GM19351 (cell line): ENCODE data around the gene CIDEC.
A peak's percentile ranks its signal among the peaks of the same experiment; 100 is the strongest.
"Not testable (repeated sequence)": the region's sequence is repeated elsewhere in the genome, so short reads cannot be mapped to it uniquely, and the experiment has no call there.

Experiments used
- ATAC-seq: cut with Tn5 transposase; IDR thresholded peaks from one replicate; pipeline ENCODE4 v1.9.1; 2021; ENCODE audit warnings: mild to moderate bottlenecking, moderate library complexity; ENCODE audit not compliant: unreplicated experiment

CIDEC gene

DNA sequence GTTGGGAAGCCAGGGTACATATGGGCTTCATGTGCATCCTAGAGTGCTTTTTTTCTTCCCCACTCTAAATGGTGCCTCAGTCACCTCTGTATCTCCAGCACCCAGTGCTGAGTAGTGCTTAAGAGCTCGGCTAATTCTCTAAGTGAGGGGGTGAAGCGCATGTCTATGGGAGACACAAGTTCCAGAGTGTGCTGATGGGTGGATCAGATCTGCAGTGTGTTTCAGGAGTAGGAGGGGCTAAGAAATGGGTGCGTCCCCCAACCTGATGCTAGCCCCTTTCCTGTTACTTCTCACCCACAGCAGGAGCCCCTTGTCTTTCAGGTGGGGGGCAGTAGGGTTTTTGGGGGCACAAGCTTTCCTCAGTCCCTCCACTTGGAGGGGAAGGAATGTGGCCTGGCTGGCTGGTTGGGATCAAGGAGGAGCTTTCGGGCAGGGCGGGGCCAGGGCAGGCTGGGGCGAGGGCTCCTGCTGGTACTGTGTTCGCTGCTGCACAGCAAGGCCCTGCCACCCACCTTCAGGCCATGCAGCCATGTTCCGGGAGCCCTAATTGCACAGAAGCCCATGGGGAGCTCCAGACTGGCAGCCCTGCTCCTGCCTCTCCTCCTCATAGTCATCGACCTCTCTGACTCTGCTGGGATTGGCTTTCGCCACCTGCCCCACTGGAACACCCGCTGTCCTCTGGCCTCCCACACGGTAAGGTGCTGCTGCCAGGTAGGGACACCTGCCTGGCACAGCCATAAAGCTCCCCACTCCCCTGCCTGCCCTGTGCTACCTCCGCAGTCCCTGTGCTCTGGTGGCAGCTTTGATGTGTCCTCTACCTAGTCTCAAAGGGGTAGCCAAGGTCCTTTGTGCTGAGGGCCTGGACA is 22.6 kb upstream of the CIDEC start, which contains the start of gene IL17RE:
IL17RE (plus strand) TSS at position 477 of the 866 bp plus-strand sequence; CDS start at position 562, 85 bp downstream.
- no peak for ATAC-seq

DNA sequence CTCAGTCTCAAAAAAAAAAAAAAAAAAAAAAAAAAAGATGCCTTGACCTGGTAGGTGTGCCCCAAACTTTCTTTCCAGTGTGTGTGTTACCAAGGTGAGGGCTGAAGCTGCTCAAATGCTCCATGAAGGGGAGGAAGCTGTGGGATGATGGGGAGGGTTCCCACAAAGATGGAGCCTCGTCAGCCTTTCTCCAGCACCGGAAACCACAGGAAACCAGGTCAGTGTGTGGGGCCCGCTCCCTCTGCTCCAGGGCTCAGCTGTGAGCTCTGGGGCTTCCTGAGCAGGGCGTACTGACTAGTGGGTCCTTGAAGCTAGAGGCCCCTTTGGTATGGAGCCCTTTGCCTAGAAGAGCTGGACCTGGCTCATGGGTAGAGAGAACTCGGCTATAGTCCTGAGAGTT is 21.9 kb upstream of the CIDEC start:
- ATAC-seq: no peak

DNA sequence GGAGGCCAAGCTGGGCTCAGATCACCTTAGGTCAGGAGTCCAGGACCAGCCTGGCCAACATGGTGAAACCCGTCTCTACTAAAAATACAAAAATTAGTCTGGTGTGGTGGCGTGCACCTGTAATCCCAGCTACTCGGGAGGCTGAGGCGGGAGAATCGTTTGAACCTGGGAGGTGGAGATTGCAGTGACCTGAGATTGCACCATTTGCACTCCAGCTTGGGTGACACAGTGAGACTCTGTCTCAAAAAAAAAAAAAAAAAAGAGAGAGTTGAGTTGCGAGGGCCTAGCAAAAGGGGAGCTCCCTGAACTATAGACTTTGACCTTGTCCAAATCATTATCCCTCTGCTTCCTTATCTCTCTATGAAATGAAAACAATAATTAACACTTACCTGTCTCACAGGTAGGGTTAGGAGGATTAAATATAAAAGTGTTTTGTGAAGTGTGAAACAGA is 20.9 kb upstream of the CIDEC start:
- ATAC-seq: not testable (repeated sequence)

DNA sequence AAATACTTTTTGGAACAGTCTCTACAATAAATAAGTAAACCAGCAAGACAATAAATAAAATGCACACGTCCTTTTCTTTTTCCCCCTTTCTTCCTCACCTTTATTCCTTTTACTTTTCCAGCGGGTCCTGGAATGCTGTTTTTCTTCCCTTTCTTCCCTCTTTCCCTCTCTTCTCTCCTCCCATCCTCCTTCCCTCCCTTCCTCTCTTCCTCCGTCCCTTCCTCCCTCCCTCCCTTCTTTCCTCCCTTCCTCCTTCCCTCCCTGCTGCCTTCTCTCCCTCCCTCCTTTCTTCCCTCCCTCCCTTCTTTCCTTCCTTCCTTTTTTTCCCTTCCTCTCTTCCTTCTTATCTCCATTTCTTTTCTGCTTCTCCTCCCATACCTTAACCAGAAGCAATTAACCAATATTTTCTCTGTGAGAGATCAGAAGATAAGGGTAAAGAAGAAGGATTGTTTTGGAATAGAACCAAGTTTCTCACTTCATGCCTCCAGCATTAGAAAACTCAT is 19.3 kb upstream of the CIDEC start:
- no peak for ATAC-seq

DNA sequence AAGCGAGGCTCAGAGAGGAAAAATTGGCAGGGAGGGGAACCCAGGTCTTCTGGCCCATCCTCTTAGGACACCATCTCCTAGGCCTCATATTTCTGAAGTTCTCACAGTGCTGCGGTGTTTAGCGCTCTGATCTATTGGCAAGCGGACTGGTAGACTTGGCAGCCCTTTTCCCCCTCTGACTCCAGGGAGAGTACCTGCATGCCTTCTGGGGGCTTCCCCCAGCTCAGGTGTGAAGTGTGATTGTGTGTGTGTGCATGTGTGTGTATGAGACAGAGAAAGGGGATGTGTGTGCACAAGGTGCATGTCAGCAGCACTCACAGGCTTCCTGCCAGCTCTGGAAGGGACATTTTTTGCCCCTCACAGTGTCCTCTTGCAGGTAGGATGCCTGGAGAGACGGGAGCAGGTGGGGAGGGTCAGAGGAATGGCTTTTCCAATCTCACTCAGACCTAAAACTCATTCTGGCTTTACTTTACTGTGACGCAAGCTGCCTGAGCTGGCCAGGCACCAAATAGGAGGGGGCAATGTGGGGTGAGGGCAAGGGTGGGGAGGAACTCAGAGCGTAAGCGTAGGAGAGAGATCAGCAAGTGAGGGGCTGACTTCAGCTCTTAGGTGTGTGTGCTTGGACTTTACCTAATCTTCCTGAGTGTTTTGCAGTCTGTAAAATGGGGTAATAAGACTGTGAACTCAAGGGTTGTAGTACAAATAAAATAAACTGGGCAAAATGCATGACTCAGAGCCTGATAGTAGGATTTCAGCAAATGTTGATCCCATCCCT is 18.6 kb upstream of the CIDEC start:
- no peak for ATAC-seq

DNA sequence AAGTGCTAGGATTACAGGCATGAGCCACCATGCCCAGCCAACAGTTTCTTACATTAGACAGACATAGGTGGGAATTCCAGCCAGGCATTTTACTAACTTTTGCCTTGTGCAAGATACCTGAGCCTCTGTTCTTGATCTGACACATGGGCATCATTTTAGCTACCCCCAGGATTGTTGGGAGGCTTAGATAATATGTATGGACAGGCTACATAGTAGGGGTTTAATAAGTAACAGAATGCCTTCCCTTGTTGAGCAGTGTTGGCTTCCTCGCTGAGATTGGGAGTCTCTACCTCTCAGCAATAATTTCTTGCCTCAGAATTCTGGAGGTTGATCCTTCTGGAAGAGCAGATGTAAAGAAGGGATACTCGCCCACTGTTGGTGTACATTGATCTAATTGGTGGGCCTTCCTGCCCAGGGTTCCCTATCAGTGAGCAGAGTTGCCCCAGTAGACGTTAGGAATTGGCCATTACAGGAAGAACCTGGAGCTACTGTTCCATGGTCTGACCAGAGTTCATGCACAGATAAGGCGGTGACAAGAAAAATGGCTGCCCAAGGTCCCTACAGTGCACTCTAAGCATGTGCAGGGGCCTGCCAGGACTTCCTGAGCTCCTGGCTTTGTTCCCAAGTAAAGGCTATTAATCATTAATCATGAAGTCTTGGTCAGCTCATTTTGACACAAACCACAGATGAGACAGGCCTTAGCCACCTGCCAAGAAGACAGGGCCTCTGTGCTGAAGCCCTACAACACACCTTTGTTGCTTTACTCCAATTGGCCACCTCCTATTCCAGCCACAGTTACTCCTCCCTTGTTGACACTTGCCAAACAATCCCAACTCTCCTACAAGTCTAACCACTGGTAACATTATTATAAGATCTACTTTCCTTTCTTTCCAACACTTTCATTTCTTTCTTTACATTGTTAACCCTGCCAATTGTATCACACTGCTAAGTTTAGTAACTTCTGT is 17.6 kb upstream of the CIDEC start:
- no peak for ATAC-seq

DNA sequence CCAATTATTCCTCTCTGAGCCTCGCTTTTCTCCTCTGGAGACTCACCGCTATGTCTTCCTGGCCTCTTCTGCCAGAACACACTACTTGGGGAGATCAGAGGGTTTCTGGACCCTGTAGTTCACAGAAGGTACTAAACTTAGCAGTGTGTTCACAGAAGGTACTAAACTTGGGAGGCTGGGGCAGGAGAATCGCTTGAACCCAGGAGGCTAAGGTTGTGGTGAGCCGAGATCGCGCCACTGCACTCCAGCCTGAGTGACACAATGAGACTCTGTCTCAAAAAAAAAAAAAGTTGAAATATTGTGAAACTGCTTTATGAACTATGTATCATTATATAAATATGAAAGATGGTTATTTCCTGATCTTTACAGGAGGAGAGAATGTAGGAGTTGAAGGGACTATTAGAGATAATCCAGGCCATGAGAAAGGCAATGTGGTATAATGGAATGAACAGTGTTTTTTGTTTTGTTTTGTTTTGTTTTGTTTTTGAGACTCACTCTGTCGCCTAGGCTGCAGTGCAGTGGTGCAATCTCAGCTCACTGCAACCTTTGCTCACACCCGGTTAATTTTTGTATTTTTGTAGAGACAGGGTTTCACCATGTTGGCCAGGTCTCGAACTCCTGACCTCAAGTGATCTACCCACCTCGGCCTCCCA is 16.8 kb upstream of the CIDEC start:
- ATAC-seq: not testable (repeated sequence)

DNA sequence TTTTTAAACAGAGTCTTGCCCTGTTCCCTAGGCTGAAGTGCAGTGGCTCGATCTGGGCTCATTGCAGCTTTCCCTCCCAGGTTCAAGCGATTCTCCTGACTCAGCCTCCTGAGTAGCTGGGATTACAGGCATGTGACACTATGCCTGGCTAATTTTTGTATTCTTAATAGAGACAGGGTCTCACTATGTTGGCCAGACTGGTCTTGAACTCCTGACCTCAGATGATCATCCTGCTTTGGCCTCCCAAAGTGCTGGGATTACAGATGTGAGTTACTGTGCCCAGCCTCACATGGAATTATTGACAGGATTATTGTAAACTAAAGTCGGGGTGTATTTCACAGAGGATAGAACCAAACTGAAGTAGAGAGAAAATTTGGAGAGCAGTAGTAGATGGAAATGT is 15.7 kb upstream of the CIDEC start:
- not testable (repeated sequence) for ATAC-seq

DNA sequence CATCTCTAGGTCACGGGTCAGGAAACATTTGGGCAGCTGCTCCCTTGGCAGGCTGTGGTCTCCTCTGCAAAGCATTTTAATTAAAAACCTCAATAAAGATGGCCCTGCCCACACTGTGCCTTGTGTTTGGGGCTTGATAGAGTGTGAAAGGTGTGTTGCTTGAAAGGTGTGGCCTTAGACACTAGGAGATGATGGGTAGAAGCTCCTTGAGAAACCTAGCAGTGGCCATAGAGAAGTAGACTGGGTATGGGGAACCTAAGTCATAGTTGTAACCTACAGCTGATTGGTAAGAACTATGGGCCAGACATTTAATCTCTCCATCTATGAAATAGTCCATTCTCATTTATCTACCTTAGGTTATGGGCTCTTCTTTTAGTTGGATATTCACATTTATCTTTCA is 13.7 kb upstream of the CIDEC start:
- ATAC-seq: no peak

DNA sequence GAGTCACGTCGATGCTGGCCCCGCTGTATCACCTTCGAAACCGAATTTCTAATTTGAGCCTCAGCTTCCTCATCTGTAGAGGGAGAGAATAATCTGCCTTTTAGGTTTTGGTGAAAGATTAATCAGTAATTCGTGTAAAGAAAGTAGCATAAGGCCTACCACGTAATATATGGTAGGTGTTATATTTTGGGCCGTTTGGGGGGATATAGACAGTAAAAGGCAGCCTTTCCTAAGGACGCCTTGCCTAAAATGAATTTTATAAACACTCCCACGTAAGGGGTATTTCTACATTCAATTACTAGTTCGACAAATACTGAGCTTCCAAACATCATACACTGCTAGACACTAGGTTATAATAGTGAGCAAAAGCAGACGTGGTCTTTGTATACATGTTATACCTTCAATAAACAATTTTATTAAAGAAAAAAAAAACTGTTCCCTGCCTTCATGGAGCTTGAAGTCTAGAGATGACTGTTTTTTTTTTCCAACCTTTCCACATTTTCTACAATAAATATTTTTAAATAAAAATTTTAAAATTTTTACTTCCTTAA is 11.1 kb upstream of the CIDEC start:
- no peak for ATAC-seq

DNA sequence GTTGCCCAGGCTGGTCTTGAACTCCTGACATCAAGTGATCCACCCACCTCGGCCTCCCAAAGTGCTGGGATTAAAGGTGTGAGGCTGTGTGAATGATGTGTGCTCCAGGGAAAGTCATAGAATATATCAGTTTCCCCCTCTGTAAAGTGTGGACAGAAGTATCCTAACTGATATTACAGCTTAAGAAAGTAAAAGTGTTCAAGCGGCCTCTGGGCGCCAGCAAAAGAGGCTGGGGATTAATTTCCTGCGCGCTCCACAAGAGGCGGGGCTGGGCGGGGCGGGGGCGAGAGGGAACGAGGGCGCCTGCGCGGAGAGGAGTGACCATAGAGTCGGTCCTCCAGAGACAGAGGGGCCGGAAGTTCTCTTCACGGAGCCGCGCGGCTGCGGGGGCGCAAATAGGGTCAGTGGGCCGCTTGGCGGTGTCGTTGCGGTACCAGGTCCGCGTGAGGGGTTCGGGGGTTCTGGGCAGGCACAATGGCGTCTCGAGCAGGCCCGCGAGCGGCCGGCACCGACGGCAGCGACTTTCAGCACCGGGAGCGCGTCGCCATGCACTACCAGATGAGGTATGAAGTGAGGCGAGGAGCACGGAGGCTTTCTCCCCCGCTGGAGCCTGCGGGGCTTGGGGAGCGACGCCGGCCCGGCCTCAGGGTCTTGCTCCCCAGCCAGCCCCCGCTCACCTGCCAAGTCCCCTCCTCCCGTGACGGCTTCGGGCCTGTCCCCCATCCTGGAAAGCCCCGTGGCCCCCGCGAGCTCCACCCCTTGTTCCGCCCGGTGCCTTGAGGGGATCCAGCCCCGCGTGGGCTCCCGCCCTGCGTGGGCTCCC is 10.4 kb upstream of the CIDEC start, which contains the start of gene JAGN1:
JAGN1 (plus strand) TSS at position 362 of the 823 bp plus-strand sequence; CDS start at position 475, 113 bp downstream.
- ATAC-seq: peak; percentile 79

DNA sequence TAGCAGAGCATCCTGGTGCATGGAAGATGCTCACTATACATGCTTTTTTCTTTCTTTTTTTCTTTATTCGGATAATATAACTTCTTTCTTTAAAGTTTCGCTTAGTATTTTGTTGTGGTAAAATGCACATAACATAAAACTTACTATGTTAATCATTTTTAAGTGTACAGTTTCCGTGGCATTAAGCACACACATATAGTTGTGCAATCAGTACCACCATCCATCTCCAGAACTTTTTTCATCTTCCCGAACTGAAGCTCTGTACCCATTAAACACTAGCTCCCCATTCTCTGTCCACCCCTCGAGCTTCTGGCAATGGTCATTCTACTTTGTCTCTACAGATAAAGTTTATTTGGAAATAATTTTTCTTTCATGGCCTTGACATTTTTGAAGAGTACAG is 9.4 kb upstream of the CIDEC start:
- ATAC-seq: no peak

DNA sequence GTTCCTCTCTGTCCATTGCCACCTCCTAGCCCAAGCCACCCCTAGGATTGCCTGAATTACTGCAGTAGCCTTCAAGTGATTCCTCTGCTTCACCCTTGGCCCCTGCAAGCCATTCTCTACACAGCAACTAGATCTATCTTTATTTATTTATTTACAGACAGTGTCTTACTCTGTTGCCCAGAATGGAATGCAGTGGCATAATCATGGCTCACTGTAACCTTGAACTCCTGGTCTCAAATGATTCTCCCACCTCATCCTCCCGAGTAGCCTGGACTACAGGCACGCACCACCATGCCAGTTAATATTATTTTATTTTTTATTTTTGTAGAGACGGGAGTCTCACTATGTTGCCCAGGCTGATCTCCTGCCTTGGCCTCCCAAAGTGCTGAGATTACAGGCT is 8.5 kb upstream of the CIDEC start:
- no peak for ATAC-seq

DNA sequence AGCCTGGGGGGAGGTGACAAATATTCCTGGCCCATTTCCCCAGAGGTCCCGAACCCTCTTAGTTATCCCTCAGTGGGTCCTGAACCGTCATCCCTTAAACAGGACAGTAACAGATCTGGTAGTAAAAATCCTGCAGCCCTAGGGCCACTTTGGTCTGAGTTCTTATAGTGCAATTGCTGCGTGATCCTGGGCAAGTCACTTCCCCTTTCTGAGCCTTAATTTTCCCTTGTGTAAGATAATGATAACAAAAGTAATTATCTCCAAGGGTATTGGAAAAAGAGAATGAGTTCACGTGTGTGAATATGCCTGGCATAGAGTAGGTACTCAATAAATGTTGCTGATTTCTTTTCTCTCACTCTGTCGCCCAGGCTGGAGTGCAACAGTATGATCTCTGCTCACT is 7.4 kb upstream of the CIDEC start:
- ATAC-seq: no peak

DNA sequence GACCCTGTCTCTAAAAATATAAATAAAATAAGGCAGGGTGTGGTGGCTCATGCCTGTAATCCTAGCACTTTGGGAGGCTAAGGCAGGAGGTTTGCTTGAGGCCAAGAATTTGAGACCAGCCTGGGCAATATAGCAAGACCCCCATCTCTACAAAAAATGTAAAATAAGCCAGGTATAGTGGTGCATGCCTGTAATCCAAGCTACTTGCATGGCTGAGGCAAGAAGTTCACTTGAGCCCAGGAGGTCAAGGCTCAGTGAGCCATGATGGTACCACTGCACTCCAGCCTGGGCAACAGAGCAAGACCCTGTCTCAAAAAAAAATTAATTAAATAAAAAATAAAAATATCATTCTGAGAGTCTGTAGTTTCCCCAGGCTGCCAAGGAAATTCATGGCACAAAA is 6.3 kb upstream of the CIDEC start:
- no peak for ATAC-seq

DNA sequence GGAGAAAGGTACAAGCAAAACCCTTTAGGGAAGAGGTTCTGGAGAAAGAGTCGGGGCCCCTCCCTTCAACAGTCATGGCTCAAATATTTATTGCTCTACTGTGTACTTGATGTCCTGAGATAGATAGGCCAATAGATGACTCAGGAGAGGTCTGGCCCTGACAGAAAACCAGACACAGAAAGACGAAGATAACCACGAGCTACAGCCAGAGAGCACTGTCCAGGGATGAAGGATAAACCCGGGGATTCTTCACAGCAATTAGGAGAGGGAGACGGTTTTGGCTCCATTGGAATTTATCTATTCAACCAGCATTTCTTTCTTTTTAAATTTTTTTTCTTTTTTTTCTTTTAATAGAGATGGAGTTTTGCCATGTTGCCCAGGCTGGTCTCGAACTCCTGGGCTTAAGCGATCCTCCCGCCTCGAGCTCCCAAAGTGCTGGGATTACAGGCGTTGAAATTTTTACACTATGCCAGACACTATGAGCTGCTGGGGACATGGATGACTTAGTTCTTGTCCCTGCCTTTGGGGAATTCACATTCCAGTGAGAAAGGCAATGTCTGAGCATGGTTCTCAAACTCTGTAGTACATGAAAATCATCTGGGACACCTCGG is 4.6 kb upstream of the CIDEC start:
- ATAC-seq: no peak

DNA sequence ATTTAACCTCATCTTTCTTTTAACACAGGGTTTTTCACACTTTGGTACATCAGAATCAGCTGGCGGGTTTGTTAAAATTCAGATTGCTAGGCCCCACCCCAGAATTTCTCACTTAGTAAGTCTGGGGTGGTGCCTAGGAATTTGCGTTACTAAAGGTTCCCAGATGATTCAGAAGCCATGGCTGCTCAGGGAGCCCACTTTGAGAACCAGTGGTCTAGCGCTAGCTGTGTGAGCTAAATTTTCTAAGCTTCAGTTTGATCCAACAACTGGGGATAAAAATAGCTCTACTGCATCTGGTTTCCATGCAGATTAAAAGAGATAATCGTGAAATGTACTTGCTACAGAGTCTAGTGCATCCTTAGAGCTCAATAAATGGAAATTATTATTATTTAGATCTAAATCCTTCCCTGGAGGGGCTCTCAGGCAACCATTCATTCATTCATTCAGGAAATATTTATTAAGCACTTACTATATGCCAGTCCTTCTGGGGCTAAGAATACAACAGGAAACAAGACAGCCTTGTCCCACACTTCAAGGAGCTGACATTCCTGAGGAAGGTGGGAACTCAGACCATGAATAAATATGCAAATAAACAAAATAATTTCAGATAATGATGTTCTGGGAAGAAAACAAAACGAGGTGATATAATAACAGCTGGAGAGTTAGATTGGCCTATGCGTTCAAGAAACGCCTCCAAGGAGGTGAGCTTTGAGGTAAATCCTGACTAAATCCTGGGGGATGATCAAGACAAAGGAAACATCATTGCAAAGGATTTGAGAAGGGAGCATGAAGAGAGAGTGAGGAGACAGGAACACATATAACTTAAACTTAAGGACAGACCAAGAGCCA is 3.9 kb upstream of the CIDEC start:
- no peak for ATAC-seq
